NCI-H2107 treated with DMSO at 0.1 percent for 48 hours (cell line): ENCODE measurements around the gene HTR7.

Experiments used
- DNase-seq: peaks from one replicate; lab custom pipeline; 2025; ENCODE audit not compliant: unreplicated experiment; lab: John Stamatoyannopoulos, UW

Gene HTR7

GRCh38 chr10:90741926-90742565, 115.8 kb downstream of the HTR7 start:
- no peak for DNase-seq

GRCh38 chr10:90740265-90740664, 117.6 kb downstream of the HTR7 start:
- DNase-seq: no peak

GRCh38 chr10:90738885-90739284, 119.0 kb downstream of the HTR7 start:
- no peak for DNase-seq

GRCh38 chr10:90734415-90734814, 123.4 kb downstream of the HTR7 start:
- no peak for DNase-seq

GRCh38 chr10:90732581-90732980, 125.3 kb downstream of the HTR7 start:
- DNase-seq: no peak

- no peak for DNase-seq
Measured at GRCh38 chr10:90723416-90724068, 134.3 kb downstream of the HTR7 start.

- DNase-seq: no peak
Measured at GRCh38 chr10:90722832-90723231, 135.0 kb downstream of the HTR7 start.

GRCh38 chr10:90718182-90718581, 139.7 kb downstream of the HTR7 start:
- DNase-seq: no peak

- DNase-seq: no peak
Measured at GRCh38 chr10:90712529-90712928, 145.3 kb downstream of the HTR7 start.

GRCh38 chr10:90709727-90710126, 148.1 kb downstream of the HTR7 start:
- no peak for DNase-seq

GRCh38 chr10:90707657-90708056, 150.2 kb downstream of the HTR7 start:
- DNase-seq: no peak

GRCh38 chr10:90701428-90701827, 156.4 kb downstream of the HTR7 start:
- no peak for DNase-seq

- no peak for DNase-seq
Measured at GRCh38 chr10:90695915-90696676, 161.7 kb downstream of the HTR7 start.
